ENCODE results near the gene ADGRG1.

The ADGRG1 gene

DNA sequence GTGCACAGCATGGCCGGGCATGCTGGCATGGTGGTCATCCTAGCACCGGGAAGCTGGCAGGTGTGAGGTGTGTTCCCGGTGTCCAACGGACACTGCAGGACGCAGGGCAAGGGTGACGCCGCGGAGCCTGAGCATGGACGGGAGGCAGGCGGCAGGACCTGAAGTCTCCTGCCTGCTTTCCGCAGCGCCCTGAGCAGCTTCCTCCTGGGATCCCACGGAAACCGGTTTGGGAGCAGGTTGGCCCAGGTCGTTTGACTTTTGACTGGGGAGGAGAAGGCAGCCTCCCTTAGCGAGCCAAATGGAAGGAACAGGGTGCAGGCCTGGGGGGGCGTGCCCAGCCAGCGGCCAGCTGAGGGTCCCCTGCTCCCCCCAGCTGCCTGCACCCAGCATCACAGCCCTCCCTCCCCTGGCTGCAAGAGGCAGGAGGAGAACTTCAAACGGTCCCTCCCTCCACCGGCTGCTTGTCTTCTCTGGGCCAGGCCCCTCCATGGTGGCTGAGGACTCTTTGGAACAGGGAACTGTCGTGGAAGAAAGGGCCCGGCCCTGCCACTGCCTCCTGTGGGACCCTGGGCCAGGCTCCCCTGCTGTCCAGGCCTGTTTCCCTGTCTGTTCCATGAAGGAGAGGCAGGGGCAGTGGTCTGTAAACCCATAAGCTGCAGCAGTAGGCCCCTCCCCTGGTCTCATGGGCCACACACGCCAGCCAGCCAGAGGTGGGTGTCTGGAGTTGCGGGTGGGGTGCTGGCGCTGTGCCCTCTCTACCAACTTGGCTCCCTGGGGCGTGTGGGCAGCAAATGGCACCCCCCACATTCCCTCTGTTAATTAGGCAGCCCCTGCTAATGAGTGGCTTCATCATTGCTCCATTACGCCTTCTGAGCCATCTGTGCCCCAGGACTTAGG, 7.8 kb upstream of the ADGRG1 start:
- no peak for DNase-seq (ENCODE audit: low read depth)

GRCh38 chr16:57621521-57622271, 6.7 kb upstream of the ADGRG1 start:
- DNase-seq (ENCODE audit: low read depth), result no peak

GRCh38 chr16:57622361-57623250, 5.8 kb upstream of the ADGRG1 start:
- no peak for DNase-seq (ENCODE audit: low read depth)

- DNase-seq (ENCODE audit: low read depth), result no peak
Observed at GRCh38 chr16:57623251-57624043, 5.0 kb upstream of the ADGRG1 start.

- DNase-seq (ENCODE audit: low read depth), result no peak
Observed at GRCh38 chr16:57624044-57624688, 4.3 kb upstream of the ADGRG1 start.

- no peak for DNase-seq (ENCODE audit: low read depth)
Observed at GRCh38 chr16:57624806-57625500, 3.5 kb upstream of the ADGRG1 start.

DNA sequence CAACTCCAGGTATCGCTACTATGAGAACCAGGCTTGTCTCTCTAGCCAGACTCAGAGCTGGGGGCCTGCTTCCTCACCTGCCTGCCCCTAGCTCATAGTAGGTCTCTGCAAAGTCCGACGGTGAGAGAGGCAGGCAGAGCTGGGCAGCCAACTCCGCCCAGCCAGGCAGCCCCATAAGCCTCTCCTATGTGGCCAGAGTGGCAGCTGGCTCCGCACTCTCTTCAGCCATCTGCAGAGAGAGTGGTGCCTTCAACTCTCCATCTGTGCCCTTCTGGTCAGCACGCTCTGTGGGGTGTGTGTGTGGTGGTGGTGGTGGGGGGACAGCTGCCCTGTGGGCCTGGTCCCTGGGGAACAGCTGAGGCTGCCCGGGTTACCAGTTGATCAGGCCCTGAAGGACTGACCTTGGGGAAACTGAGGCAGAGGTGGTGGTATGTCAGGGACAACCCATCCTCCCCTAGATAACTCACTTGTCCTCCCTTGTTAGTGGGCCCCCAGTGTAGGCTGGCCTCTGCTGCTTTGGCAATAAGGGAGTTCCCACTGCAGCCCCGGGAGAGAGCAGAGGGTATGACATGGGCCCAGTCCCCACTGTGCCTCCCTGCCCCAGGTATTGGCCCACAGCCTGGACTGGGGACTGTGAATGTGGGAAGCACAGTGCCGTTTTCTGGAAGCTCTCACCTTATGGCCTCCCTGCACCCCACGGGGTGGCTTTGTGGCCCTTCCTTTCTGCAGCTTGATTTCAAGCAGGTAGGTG, 1.8 kb upstream of the ADGRG1 start:
- DNase-seq (ENCODE audit: low read depth), result no peak

GRCh38 chr16:57627184-57627871, 1.1 kb upstream of the ADGRG1 start:
- DNase-seq (ENCODE audit: low read depth), result no peak

DNA sequence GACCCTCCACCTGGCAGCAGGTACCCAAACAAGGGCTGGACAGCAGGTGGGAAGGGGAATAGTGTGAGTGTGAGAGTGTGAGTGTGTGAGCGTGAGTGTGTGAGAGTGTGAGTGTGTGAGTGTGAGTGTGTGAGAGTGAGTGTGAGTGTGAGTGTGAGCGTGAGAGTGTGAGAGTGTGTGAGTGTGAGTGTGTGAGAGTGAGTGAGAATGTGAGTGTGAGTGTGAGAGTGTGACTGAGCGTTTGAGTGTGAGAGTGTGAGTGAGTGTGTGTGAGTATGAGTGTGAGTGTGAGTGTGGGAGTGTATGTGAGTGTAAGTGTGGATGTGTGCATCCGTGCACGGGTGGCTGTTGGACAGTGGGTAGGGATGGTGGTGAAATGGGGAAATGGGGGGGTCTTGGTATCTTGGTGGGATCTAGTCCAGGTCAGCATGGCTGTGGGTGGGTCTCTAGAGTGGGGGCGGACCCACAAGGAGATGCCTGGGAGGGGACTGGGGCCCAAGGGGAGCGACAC, 408 bp downstream of the ADGRG1 start:
- DNase-seq (ENCODE audit: low read depth), result no peak

GRCh38 chr16:57629516-57630406, 1.3 kb downstream of the ADGRG1 start:
- DNase-seq (ENCODE audit: low read depth), result no peak

DNA sequence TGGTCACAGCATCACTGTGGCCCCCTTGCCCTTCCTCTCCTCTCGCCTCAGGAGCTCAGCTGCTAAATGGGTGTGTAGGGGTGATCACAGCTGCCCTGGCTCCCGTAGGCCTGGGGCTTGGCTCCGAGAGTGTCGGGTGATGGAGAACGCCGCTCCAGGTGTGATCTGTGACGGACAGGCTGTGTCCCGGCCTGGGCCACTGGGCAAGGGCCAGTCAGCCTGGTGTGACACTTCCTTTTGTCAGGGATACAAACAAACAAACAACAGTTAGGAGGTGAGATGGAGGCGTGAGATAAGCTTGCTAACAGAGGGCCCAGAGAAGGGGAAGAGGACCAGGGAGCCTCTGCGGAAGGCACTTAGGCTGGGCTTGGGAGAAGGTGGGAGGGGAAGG, 2.0 kb downstream of the ADGRG1 start:
- no peak for DNase-seq (ENCODE audit: low read depth)

GRCh38 chr16:57630931-57631845, 2.8 kb downstream of the ADGRG1 start:
- no peak for DNase-seq (ENCODE audit: low read depth)

DNA sequence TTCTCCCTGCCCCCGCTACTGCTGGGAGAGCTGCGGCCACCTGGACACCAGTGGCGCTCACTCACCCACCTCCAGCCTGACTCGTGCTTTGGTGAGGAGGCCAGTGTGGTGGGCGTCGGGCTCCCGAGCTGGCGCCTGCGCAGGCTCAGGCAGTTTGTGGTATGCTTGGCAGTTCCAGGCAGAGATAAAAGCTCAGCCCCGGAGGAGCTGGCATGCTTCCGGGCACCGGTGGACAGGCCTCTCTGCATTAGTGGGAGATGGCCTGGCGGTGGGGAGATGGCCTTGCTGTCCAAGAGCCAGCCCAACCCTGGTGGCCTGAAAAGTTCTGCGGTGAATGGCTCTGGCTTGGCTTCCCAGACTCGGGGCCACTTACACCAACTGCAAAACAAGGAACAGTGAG, 4.1 kb downstream of the ADGRG1 start:
- DNase-seq (ENCODE audit: low read depth), result no peak

DNA sequence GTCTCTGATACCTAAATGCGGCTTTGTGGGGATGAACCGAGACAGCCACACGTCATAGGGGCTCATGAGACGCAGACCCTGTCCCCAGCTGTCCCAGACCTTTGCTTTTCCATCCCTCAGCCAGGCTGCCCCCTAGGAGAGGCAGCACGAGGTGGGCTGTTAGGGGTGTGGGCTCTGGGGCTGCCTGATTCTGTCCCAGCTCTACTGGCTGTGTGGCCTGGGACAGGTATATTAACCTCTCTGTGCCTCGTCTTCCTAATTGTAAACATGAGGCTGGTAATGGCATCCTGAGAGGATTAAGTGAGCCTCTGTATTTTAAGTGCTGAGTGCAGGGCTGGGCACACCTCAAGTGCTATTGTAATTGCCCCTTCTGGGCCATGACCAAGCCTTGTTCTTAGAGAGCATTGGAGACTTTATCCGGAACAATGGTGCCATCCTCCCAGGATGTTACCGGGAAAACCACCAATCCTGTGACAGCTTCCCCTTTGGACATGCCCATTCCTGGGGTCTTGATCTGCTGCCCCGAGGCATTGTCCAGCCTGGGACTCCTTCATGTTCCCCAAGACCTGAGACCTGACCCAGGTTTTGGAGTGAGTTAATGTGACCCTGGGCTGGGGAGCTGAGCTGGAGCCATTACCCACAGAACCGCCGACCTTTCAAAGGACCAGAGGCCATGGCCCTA, 5.1 kb downstream of the ADGRG1 start:
- no peak for DNase-seq (ENCODE audit: low read depth)

DNA sequence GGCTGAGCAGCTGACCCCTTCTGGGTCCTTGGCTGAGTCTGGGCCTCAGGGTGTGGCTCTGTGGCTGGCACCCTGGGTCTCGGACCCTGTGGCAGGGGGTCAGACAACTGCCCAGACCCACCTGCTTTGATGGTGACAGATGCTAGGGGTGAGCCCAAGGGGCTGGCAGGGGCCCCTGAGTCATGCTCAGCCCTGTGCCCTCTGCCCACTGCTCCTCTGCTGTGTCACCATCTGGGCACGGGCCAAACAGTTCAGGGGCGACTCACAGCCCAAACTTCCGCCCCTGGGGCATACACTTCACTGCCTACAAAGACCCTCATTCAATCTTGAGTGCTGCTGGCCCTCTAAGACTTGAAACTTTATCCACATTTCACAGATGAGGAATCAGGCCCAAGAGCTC, 5.7 kb downstream of the ADGRG1 start:
- no peak for DNase-seq (ENCODE audit: low read depth)

All from activated gamma-delta T cell treated with anti-CD3 and anti-CD28 coated beads, Interleukin-2, amount 50 U/mL, for 16 hours (primary cell).